Testis (tissue), 3 donors: ENCODE data around the gene CHCHD10. TPM values are rescaled to one million over a fixed set of nuclear protein-coding genes. Genes with fewer than 3 reads are reported as not detected.
"Not testable (repeated sequence)": the region's sequence is repeated elsewhere in the genome, so short reads cannot be mapped to it uniquely, and the experiment has no call there.

Experiments
- DNase-seq: peaks from one replicate; pipeline ENCODE4 v3.0.0-alpha.2; 2019
- H3K27ac ChIP-seq, 2 donors: fragments of 200-600 bp; sonication (generic); one replicate each; pipeline ENCODE4 v1.5.1; 2019
- H3K27me3 ChIP-seq: fragments of 200-600 bp; sonication (generic); one replicate; pipeline ENCODE4 v1.5.1; 2019
- H3K36me3 ChIP-seq: fragments of 200-600 bp; sonication (generic); one replicate; pipeline ENCODE4 v1.5.1; 2017; ENCODE audit warnings: low read depth; ENCODE audit errors: missing control alignments
- H3K4me1 ChIP-seq: fragments of 200-600 bp; sonication (generic); one replicate; pipeline ENCODE4 v1.5.1; 2019
- H3K4me3 ChIP-seq, 2 donors: fragments of 200-600 bp; sonication (generic); one replicate each; pipeline ENCODE4 v1.5.1; 2017 to 2019
- H3K9me3 ChIP-seq: fragments of 200-600 bp; sonication (generic); one replicate; pipeline ENCODE4 v1.5.1; 2017
- POLR2A ChIP-seq: fragments of 450-650 bp; IDR thresholded peaks from one replicate; pipeline ENCODE4 v1.6.1; 2017; ENCODE audit warnings: antibody characterized with exemption, mild to moderate bottlenecking, moderate library complexity
- WGBS, 2 donors: methylation state at CpG; one replicate each; pipeline ENCODE4 v1.1.5; 2018; 5-methylcytosine and 5-hydroxymethylcytosine counted together
- intact Hi-C: fragments of 100-400 bp; cut with DNase I; formaldehyde crosslinking; loops from one replicate; pipeline ENCODE4 v1.15.1; 2023; ENCODE audit warnings: low total_unique reads
- polyA plus RNA-seq: library from polyadenylated mRNA; stranded (reverse); fragments of 350-450 nt; fragmentation: Illumina TruSeq; extraction: RNeasy Lipid Tissue Mini Kit (QIAGEN cat#74804); gene quantifications from one replicate; pipeline ENCODE4 v1.2.3, GENCODE V29; 2014; ENCODE audit warnings: low read depth, low replicate concordance; ENCODE audit not compliant: insufficient read depth
- total RNA-seq, 2 donors: library from RNA; depleted of rRNA; stranded (reverse); fragments of >200 nt; gene quantifications; one replicate each; pipeline ENCODE4 v1.2.3, GENCODE V29; 2016
- TF ChIP-seq, protein P1 (sequence below), 3 experiments: fragments of 450-650 bp in 2 of 3; fragments of 200-600 bp in 1 of 3; sonication (generic) in 1 of 3; IDR thresholded peaks; one replicate each; pipeline ENCODE4 v1.5.1; 2016 to 2019; ENCODE audit warnings: antibody characterized with exemption in 3 of 3, mild to moderate bottlenecking in 2 of 3, moderate library complexity in 1 of 3

The CHCHD10 gene
- total and polyA plus RNA-seq, 3 donors from 2014 or later = 24.0 to 74.8 (median 30.2) TPM

DNA sequence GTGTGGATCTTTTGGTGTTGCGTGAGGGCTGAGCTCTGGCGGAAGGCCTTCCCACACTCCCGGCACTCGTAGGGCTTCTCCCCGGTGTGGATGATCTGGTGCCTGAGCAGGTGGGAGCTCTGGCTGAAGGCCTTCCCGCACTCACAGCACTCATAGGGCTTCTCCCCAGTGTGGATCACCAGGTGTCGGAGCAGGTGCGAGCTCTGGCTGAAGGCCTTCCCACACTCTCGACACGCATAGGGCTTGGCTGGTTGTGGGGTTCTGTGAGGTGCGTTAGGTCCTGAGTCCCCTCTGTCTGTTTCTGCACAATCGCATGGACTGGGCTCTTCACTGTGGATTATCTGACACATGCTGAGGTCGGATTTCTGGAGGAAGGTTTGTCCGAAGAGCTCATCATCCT lies 23.3 kb downstream of the CHCHD10 start:
- no peak overlapping the region for H3K27ac ChIP-seq
- TF ChIP-seq, protein P1, sequence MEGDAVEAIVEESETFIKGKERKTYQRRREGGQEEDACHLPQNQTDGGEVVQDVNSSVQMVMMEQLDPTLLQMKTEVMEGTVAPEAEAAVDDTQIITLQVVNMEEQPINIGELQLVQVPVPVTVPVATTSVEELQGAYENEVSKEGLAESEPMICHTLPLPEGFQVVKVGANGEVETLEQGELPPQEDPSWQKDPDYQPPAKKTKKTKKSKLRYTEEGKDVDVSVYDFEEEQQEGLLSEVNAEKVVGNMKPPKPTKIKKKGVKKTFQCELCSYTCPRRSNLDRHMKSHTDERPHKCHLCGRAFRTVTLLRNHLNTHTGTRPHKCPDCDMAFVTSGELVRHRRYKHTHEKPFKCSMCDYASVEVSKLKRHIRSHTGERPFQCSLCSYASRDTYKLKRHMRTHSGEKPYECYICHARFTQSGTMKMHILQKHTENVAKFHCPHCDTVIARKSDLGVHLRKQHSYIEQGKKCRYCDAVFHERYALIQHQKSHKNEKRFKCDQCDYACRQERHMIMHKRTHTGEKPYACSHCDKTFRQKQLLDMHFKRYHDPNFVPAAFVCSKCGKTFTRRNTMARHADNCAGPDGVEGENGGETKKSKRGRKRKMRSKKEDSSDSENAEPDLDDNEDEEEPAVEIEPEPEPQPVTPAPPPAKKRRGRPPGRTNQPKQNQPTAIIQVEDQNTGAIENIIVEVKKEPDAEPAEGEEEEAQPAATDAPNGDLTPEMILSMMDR (IDR thresholded peaks at IDR 0.05) = no peak
- TF ChIP-seq POLR2A = no peak
- no peak overlapping the region for H3K4me3 ChIP-seq
- intact Hi-C loops = no loop called here
- no peaks in the 10 kb centered on the region for H3K9me3 ChIP-seq
- H3K4me1 ChIP-seq = no peaks in the 10 kb centered on the region
- DNase-seq = no peak
- no peaks in the 10 kb centered on the region for H3K27me3 ChIP-seq
- 97 to 99% methylated on average over 12 to 14 of the region's 14 CpGs for WGBS, 2 donors
- H3K36me3 ChIP-seq = no peaks in the 10 kb centered on the region

DNA sequence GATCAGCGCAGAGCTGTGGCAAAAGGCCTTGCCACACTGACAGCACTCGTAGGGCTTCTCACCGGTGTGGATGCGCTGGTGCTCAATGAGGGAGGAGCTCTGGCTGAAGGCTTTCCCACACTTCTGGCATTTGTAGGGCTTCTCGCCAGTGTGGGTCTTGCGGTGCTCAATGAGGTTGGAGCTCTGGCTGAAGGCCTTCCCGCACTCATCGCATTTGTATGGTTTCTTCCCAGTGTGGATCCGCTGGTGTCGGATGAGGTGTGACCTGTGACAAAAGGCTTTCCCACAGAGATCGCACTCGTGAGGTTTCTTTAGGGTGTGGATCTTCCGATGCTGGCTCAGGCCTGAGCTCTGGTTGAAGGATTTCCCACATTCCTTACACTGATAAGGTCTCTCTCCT lies 23.8 kb downstream of the CHCHD10 start:
- H3K27ac ChIP-seq = no peak overlapping the region
- intact Hi-C loops = no loop called here
- H3K36me3 ChIP-seq = no peaks in the 10 kb centered on the region
- TF ChIP-seq, protein P1 (IDR thresholded peaks at IDR 0.05) = no peak
- no peak for TF ChIP-seq POLR2A
- H3K4me3 ChIP-seq = no peak overlapping the region
- WGBS, 2 donors = 97% methylated on average over 10 to 13 of the region's 13 CpGs
- no peak for DNase-seq
- H3K4me1 ChIP-seq = no peaks in the 10 kb centered on the region
- H3K27me3 ChIP-seq = no peaks in the 10 kb centered on the region
- no peaks in the 10 kb centered on the region for H3K9me3 ChIP-seq

- DNase-seq = no peak
- Histone ChIP-seq H3K4me3 (no peak overlapping the region), H3K27me3 (no peaks in the 10 kb centered on the region), H3K27ac (no peak overlapping the region), H3K4me1 (no peaks in the 10 kb centered on the region), H3K9me3 (no peaks in the 10 kb centered on the region), H3K36me3 (no peaks in the 10 kb centered on the region)
- WGBS, 2 donors = 54 to 70% methylated on average over 1 to 2 of the region's 2 CpGs
- TF ChIP-seq, protein P1 (IDR thresholded peaks at IDR 0.05) = no peak
- no peak for TF ChIP-seq POLR2A
- intact Hi-C loops = no loop called here
Measured at GRCh38 chr22:23743303-23743705, 24.5 kb downstream of the CHCHD10 start.

DNA sequence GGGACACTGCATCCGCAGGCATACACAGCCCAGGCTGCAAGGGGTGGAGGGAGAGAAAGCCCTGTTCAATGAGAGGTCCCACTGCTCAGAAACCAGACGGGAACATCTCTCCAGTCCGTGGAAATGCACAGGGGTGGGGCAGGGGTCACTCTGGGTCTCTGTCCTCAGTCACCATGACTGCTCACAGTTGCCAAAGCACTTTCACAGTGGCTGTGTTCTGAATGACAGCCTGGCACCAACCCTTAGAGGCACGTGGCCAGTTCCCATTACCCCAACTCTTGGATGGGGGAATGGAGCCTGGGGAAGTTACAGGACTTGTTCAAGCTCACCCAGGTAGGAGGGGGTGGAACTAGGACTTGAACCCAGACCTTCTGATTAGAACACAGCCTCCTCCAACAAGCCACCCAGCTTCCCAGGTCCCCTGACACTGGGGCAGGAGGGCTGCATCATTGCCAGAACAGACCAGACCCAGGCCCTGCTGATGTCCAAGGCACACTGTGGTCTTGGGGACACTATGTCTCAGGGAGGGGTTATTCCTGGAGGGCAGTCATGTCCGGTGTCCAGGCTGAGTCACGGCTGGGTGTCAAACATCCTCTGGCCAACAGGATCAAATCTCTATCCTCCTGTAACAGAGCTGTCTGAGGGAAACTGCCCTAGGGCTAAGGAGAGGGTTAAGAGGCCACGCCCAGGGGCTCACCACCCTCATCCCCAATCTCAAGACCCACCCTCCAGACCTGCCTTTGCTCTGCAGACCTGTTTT lies 25.1 kb downstream of the CHCHD10 start:
- WGBS, 2 donors = 74 to 89% methylated on average over 4 to 7 of the region's 7 CpGs
- DNase-seq = no peak
- TF ChIP-seq POLR2A = no peak
- TF ChIP-seq, protein P1 (IDR thresholded peaks at IDR 0.05) = no peak
- H3K27me3 ChIP-seq = no peaks in the 10 kb centered on the region
- H3K4me3 ChIP-seq = no peak overlapping the region
- H3K4me1 ChIP-seq = no peaks in the 10 kb centered on the region
- H3K27ac ChIP-seq = no peak overlapping the region
- intact Hi-C loops = no loop called here
- H3K36me3 ChIP-seq = no peaks in the 10 kb centered on the region
- no peaks in the 10 kb centered on the region for H3K9me3 ChIP-seq

GRCh38 chr22:23737696-23738095 lies 30.1 kb downstream of the CHCHD10 start:
- Histone ChIP-seq H3K9me3 (no peaks in the 10 kb centered on the region), H3K27ac (no peak overlapping the region), H3K4me3 (no peak overlapping the region), H3K4me1 (no peaks in the 10 kb centered on the region), H3K27me3 (no peaks in the 10 kb centered on the region), H3K36me3 (no peaks in the 10 kb centered on the region)
- no peak for DNase-seq
- TF ChIP-seq, protein P1 (IDR thresholded peaks at IDR 0.05) = no peak
- TF ChIP-seq POLR2A = no peak
- intact Hi-C loops = no loop called here

DNA sequence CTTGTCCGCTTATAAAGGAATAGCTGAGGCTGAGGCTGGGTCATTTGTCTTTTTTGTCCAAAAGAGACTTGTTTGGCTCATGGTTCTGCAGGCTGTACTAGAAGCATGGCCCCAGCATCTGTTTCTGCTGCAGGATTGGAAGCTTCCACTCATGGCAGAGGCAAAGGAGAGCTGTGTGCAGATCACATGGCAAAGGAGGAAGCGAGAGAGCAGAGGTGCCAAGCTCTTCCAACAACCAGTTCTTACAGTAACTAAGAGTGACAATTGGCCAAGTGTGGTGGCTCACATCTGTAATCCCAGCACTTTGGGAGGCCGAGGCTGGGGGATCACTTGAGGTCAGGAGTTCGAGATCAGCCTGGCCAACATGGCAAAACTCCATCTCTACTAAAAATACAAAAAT lies 39.7 kb downstream of the CHCHD10 start:
- H3K36me3 ChIP-seq, H3K9me3 ChIP-seq, intact Hi-C loops, DNase-seq, H3K4me1 ChIP-seq, H3K27me3 ChIP-seq, H3K4me3 ChIP-seq, H3K27ac ChIP-seq: not testable (repeated sequence)
- WGBS, 2 donors = 83 to 91% methylated on average over 4 of the region's 4 CpGs
